A673 (cell line): ENCODE measurements around the gene ZC3H14. TPM values are rescaled to one million over a fixed set of nuclear protein-coding genes. Genes with fewer than 3 reads are reported as not detected.

Source experiments
- BruUV-seq: library from RNA; stranded (reverse); fragments of 400-500 nt; replicated peaks from 2 replicates; lab custom pipeline; 2021; lab: Mats Ljungman, UMichigan
- CTCF ChIA-PET: fragments of 300-600 bp; sonication (Branson Sonifier 250); formaldehyde crosslinking; loops from one replicate; lab custom pipeline; 2022; ENCODE audit warnings: antibody characterized with exemption; lab: Charles Lee
- POLR2A ChIA-PET: fragments of 300-600 bp; sonication (Branson Sonifier 250); formaldehyde crosslinking; loops from one replicate; lab custom pipeline; 2022; ENCODE audit warnings: antibody characterized with exemption; ENCODE audit not compliant: low non-redundant PET; lab: Charles Lee
- DNase-seq: peaks from one replicate; pipeline ENCODE4 v3.0.0-alpha.2; 2015; ENCODE audit warnings: low spot score
- H3K27ac ChIP-seq: fragments of 200-600 bp; sonication (generic); 2 replicates; pipeline ENCODE4 v1.5.1; 2016; ENCODE audit warnings: mixed run types, low read depth, mild to moderate bottlenecking, mixed read lengths, antibody characterized with exemption, low read length; ENCODE audit not compliant: poor library complexity, severe bottlenecking
- H3K27me3 ChIP-seq: fragments of 200-600 bp; sonication (generic); replicated peaks from 2 replicates; pipeline ENCODE4 v1.6.1; 2017; ENCODE audit warnings: mixed run types, low read depth, mild to moderate bottlenecking, mixed read lengths, antibody characterized with exemption, low read length; ENCODE audit not compliant: insufficient read depth, poor library complexity
- H3K36me3 ChIP-seq: fragments of 200-600 bp; sonication (generic); 2 replicates; pipeline ENCODE4 v1.6.1; 2016; ENCODE audit warnings: mixed run types, mild to moderate bottlenecking, mixed read lengths, antibody characterized with exemption, low read length; ENCODE audit not compliant: insufficient read depth, poor library complexity, severe bottlenecking
- H3K4me1 ChIP-seq: fragments of 200-600 bp; sonication (generic); 2 replicates; pipeline ENCODE4 v1.6.1; 2017; ENCODE audit warnings: mixed run types, mild to moderate bottlenecking, mixed read lengths, antibody characterized with exemption, low read length; ENCODE audit not compliant: insufficient read depth, poor library complexity, severe bottlenecking
- H3K4me3 ChIP-seq: fragments of 200-600 bp; sonication (generic); 2 replicates; pipeline ENCODE4 v1.5.1; 2016; ENCODE audit warnings: low read depth, mixed run types, mild to moderate bottlenecking, mixed read lengths, low read length; ENCODE audit not compliant: poor library complexity, severe bottlenecking
- H3K9me3 ChIP-seq: fragments of 200-600 bp; sonication (generic); 2 replicates; pipeline ENCODE4 v1.6.1; 2016; ENCODE audit warnings: mixed run types, low read depth, mild to moderate bottlenecking, mixed read lengths, antibody characterized with exemption, low read length; ENCODE audit not compliant: poor library complexity, severe bottlenecking
- EZH2 ChIP-seq: fragments of 200-600 bp; sonication (generic); IDR thresholded peaks from 2 replicates; pipeline ENCODE4 v1.6.1; 2017; ENCODE audit warnings: borderline replicate concordance, low read depth, mild to moderate bottlenecking, mixed read lengths, antibody characterized with exemption, low read length; ENCODE audit not compliant: poor library complexity, severe bottlenecking
- intact Hi-C: fragments of 100-400 bp; cut with micrococcal nuclease; formaldehyde crosslinking; loops from one replicate; pipeline ENCODE4 v1.10.0; 2022; ENCODE audit not compliant: unreplicated experiment
- total RNA-seq: library from RNA; stranded (reverse); gene quantifications from 2 replicates; pipeline ENCODE4 v1.2.3, GENCODE V29; 2021
- TF ChIP-seq, protein P1 (sequence below): fragments of 300-800, 200-600 bp; sonication (generic); conservative IDR thresholded peaks from 2 replicates; pipeline ENCODE4 v1.5.1; 2017; ENCODE audit warnings: low read depth, mild to moderate bottlenecking, antibody characterized with exemption, low read length, moderate library complexity, mixed read lengths

The ZC3H14 gene
- total RNA-seq, 1 experiment from 2014 or later: 93.2 TPM

DNA sequence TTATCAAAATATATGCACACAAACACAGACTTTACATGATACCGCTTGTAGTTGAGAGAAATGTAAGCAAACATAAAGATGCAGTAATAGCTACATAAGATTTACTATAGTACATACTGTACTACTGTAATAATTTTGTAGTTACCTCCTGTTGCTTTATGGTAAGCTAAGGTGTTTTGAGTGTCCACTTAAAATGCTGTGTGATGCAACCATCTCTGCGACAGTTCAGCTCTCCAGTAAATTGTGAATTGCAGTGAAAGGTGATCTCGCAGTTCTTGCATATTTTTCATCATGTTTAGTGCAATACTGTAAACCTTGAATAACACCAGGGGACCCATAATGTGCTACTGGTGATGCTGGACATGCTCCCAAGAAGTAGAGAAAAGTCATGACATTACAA is 21.6 kb downstream of the ZC3H14 start:
- H3K27ac ChIP-seq: no peak overlapping the region
- H3K4me3 ChIP-seq: no peak overlapping the region
- intact Hi-C loops: no loop called here
- BruUV-seq: no TSS peak
- DNase-seq: no peak
- TF ChIP-seq, protein P1, sequence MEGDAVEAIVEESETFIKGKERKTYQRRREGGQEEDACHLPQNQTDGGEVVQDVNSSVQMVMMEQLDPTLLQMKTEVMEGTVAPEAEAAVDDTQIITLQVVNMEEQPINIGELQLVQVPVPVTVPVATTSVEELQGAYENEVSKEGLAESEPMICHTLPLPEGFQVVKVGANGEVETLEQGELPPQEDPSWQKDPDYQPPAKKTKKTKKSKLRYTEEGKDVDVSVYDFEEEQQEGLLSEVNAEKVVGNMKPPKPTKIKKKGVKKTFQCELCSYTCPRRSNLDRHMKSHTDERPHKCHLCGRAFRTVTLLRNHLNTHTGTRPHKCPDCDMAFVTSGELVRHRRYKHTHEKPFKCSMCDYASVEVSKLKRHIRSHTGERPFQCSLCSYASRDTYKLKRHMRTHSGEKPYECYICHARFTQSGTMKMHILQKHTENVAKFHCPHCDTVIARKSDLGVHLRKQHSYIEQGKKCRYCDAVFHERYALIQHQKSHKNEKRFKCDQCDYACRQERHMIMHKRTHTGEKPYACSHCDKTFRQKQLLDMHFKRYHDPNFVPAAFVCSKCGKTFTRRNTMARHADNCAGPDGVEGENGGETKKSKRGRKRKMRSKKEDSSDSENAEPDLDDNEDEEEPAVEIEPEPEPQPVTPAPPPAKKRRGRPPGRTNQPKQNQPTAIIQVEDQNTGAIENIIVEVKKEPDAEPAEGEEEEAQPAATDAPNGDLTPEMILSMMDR: no peak
- TF ChIP-seq EZH2: no peak
- H3K9me3 ChIP-seq: no peaks in the 10 kb centered on the region
- ChIA-PET CTCF (no interaction called here), POLR2A (no interaction called here)
- no peaks in the 10 kb centered on the region for H3K4me1 ChIP-seq
- peaks cover 61% of the 10 kb centered on the region for H3K36me3 ChIP-seq
- H3K27me3 ChIP-seq: no peaks in the 10 kb centered on the region

- H3K9me3 ChIP-seq: no peaks in the 10 kb centered on the region
- intact Hi-C loops: no loop called here
- H3K27me3 ChIP-seq: no peaks in the 10 kb centered on the region
- BruUV-seq: no TSS peak
- H3K4me3 ChIP-seq: no peak overlapping the region
- no peak for DNase-seq
- TF ChIP-seq, protein P1: no peak
- TF ChIP-seq EZH2: no peak
- peaks cover 45% of the 10 kb centered on the region for H3K36me3 ChIP-seq
- H3K27ac ChIP-seq: no peak overlapping the region
- ChIA-PET CTCF (no interaction called here), POLR2A (no interaction called here)
- H3K4me1 ChIP-seq: no peaks in the 10 kb centered on the region
Observed at GRCh38 chr14:88588081-88588480, 25.2 kb downstream of the ZC3H14 start.

DNA sequence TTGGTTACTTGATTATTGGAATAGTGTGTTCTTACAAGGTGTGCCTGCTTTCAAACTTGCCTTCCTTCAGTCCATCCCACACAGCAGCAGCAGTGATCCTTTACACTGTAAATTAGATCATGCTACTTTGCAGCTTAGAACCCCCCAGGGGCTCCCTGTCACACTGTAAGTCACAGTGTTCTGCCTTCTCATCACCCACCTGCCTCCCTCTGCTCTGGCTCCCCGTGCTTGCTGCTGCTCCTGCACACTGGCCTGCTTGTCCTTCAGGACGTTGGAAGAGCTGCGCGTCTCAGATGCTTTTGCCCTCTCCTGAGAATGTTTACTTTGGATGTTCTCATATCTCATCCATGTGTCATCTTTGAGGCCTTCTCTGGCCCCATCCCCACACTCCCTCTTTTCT is 27.3 kb downstream of the ZC3H14 start:
- H3K36me3 ChIP-seq: peaks cover 50% of the 10 kb centered on the region
- no peaks in the 10 kb centered on the region for H3K9me3 ChIP-seq
- BruUV-seq: no TSS peak
- ChIA-PET CTCF (no interaction called here), POLR2A (no interaction called here)
- intact Hi-C loops: no loop called here
- DNase-seq: no peak
- H3K27ac ChIP-seq: no peak overlapping the region
- H3K27me3 ChIP-seq: no peaks in the 10 kb centered on the region
- H3K4me3 ChIP-seq: no peak overlapping the region
- H3K4me1 ChIP-seq: no peaks in the 10 kb centered on the region
- TF ChIP-seq, protein P1: no peak
- no peak for TF ChIP-seq EZH2
